NCI-H2107 (cell line): Measurements from ENCODE around the gene BLVRB.
"Not testable (repeated sequence)": the region's sequence is repeated elsewhere in the genome, so short reads cannot be mapped to it uniquely, and the experiment has no call there.

ENCODE experiments used
- DNase-seq: peaks from one replicate; lab custom pipeline; 2025; lab: John Stamatoyannopoulos, UW

The BLVRB gene

GRCh38 chr19:40422748-40423566 is 42.6 kb downstream of the BLVRB start:
- no peak for DNase-seq

GRCh38 chr19:40421993-40422747 is 43.4 kb downstream of the BLVRB start:
- no peak for DNase-seq

- no peak for DNase-seq
Measured at GRCh38 chr19:40420766-40421765, 44.5 kb downstream of the BLVRB start.

- DNase-seq: no peak
Measured at GRCh38 chr19:40420451-40420765, 45.1 kb downstream of the BLVRB start.

GRCh38 chr19:40419780-40420179 is 45.8 kb downstream of the BLVRB start:
- no peak for DNase-seq

- DNase-seq: no peak
Measured at GRCh38 chr19:40419066-40419612, 46.4 kb downstream of the BLVRB start.

- no peak for DNase-seq
Measured at GRCh38 chr19:40418040-40418439, 47.5 kb downstream of the BLVRB start.

- DNase-seq: no peak
Measured at GRCh38 chr19:40417643-40417981, 47.9 kb downstream of the BLVRB start.

- no peak for DNase-seq
Measured at GRCh38 chr19:40416918-40417642, 48.5 kb downstream of the BLVRB start.

GRCh38 chr19:40415768-40416167 is 49.8 kb downstream of the BLVRB start:
- no peak for DNase-seq

- DNase-seq: no peak
Measured at GRCh38 chr19:40414542-40415535, 50.7 kb downstream of the BLVRB start.

GRCh38 chr19:40413291-40413845 is 52.2 kb downstream of the BLVRB start, which contains the start of gene PRX:
TSS of gene PRX (minus strand) at chr19:40413378. CDS start at chr19:40407932, 5,446 bp downstream.
- DNase-seq: no peak

- DNase-seq: no peak
Measured at GRCh38 chr19:40412866-40413265, 52.7 kb downstream of the BLVRB start.

- no peak for DNase-seq
Measured at GRCh38 chr19:40411958-40412499, 53.5 kb downstream of the BLVRB start.

- DNase-seq: no peak
Measured at GRCh38 chr19:40411125-40411842, 54.3 kb downstream of the BLVRB start.

- DNase-seq: no peak
Measured at GRCh38 chr19:40410030-40410389, 55.5 kb downstream of the BLVRB start.

GRCh38 chr19:40408598-40408925 is 57.0 kb downstream of the BLVRB start:
- DNase-seq: not testable (repeated sequence)

- no peak for DNase-seq
Measured at GRCh38 chr19:40407714-40408597, 57.6 kb downstream of the BLVRB start.
